LNCAP (cell line): ENCODE measurements around the gene ZDHHC15.

ENCODE experiments used
- TF ChIP-seq, protein P1 (sequence below): fragments of 450-650 bp; IDR thresholded peaks from 2 replicates; pipeline ENCODE4 v1.5.1; 2017; ENCODE audit warnings: mild to moderate bottlenecking

ZDHHC15 gene, protein sequence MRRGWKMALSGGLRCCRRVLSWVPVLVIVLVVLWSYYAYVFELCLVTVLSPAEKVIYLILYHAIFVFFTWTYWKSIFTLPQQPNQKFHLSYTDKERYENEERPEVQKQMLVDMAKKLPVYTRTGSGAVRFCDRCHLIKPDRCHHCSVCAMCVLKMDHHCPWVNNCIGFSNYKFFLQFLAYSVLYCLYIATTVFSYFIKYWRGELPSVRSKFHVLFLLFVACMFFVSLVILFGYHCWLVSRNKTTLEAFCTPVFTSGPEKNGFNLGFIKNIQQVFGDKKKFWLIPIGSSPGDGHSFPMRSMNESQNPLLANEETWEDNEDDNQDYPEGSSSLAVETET

GRCh38 chrX:75522565-75523431 is at the start of gene ZDHHC15:
Gene ZDHHC15, minus strand, starts transcription at chrX:75523037. Its CDS starts 13 bp downstream, at chrX:75523024.
- TF ChIP-seq, protein P1, sequence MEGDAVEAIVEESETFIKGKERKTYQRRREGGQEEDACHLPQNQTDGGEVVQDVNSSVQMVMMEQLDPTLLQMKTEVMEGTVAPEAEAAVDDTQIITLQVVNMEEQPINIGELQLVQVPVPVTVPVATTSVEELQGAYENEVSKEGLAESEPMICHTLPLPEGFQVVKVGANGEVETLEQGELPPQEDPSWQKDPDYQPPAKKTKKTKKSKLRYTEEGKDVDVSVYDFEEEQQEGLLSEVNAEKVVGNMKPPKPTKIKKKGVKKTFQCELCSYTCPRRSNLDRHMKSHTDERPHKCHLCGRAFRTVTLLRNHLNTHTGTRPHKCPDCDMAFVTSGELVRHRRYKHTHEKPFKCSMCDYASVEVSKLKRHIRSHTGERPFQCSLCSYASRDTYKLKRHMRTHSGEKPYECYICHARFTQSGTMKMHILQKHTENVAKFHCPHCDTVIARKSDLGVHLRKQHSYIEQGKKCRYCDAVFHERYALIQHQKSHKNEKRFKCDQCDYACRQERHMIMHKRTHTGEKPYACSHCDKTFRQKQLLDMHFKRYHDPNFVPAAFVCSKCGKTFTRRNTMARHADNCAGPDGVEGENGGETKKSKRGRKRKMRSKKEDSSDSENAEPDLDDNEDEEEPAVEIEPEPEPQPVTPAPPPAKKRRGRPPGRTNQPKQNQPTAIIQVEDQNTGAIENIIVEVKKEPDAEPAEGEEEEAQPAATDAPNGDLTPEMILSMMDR: no peak

GRCh38 chrX:75547783-75548182 is 24.9 kb upstream of the ZDHHC15 start:
- TF ChIP-seq, protein P1: no peak

- TF ChIP-seq, protein P1: no peak
Observed at GRCh38 chrX:75546724-75547511, 24.1 kb upstream of the ZDHHC15 start.

DNA sequence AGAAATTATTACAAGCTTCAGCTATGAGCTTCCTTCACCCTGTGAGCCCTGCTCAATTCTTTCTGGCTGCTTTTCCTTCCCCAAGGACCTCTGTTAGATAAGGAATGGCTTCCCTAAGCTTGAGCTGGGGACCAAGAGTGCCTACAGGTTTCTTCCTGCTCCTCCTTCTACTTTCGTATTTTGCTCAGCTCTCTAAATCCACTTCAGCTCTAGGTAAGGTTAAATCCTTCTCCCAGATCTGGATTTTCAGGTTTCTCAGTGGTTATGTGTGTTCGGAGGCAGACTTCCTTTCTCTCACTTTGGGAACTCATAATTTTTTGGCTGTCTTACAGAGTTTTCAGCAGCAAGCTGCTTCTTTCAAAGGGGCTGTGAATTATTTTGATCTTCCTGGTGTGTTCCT is 21.9 kb upstream of the ZDHHC15 start:
- TF ChIP-seq, protein P1: no peak

GRCh38 chrX:75483933-75484332 is 38.9 kb downstream of the ZDHHC15 start:
- TF ChIP-seq, protein P1: no peak

- TF ChIP-seq, protein P1: no peak
Observed at GRCh38 chrX:75421688-75422230, 101.1 kb downstream of the ZDHHC15 start.

DNA sequence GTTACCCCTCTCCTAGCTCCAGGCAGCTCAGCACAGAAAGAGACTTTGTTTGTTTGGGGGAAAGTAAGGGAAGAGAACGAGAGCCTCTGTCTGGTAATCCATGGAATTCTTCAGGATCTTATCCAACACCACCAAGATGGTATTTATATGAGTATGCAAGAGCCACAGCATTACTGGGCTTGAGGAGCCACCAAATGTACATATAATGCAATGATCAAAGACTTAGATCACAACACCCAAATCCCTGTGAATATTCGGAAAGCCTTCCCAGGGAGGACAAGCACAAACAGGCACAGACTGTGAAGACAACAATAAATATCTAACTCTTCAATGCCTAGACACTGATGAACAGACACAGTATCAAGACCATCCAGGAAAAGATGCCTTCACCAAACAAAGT is 132.4 kb downstream of the ZDHHC15 start:
- TF ChIP-seq, protein P1: no peak
